LHCN-M2 (cell line): ENCODE measurements around the gene IL31. TPM values are rescaled to one million over a fixed set of nuclear protein-coding genes. Genes with fewer than 3 reads are reported as not detected.
"Not testable (repeated sequence)": the region's sequence is repeated elsewhere in the genome, so short reads cannot be mapped to it uniquely, and the experiment has no call there.

Experiments used
- DNase-seq: peaks from one replicate; pipeline ENCODE4 v3.0.0-alpha.2; 2012; ENCODE audit warnings: low read depth
- polyA plus RNA-seq: library from polyadenylated mRNA; unstranded; fragments of >200 nt; gene quantifications from one replicate; pipeline ENCODE4 v1.2.1, GENCODE V29; 2012; ENCODE audit warnings: missing spikeins
- total RNA-seq: library from RNA; depleted of rRNA; stranded (reverse); fragments of >200 nt; gene quantifications from 2 replicates; pipeline ENCODE4 v1.2.3, GENCODE V29; 2014; rRNA removed

IL31 gene
- not detected in 2 replicates for total RNA-seq
- polyA plus RNA-seq = not detected

DNA sequence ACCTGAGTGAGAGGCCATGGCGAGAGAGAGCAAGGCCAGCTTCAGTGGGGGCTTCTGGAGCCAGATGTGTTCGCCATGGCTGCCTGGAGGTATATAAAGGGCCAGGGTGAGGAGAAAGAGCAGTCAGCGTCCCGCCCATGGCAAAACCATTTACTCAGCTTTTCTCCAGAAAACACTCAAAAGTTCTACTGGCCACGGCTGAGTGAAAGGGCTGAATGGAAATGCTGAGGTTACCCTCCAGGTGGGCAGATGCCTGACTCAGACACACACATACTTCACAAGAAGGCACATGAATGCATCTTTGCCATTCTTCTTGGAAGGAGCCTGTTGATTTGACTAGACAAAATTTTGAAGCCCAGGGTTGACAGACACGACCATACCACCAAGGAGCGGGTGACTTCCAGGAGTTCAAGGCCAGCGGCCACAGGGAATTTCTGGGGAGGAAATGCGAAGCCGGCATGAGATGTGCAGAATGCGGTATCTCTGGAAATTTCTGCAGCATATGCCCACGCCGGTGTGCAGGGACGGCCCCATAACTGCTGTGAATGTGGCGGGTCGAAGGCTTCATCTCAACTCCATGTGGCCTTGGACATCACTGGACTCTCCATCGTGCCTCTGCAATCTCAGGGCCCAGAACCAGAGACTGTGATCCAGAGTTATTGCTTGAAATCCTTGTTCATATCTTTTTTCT, at the start of gene IL31:
Gene IL31, minus strand, starts transcription at position 67 of the 691 bp plus-strand sequence. Its CDS starts 49 bp downstream, at position 18.
- DNase-seq = no peak

DNA sequence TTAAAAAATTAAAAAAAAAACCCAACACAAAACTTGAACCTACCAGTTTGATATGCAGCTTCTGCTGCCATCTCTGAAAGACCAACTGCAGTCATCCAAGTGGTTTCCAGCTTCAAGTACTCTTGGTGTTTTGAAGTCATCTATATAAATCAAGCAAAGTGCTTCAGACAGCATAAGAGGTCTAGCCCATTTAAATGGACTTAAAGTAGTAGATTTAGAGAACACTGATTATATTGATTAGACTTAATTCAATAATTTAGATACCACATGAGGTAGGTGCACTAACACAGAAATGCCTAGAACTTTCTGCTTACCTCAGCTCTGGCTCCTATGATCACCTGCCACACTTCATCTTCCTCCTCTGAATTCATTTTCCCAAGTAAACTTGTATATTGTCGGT, 42.4 kb upstream of the IL31 start:
- no peak for DNase-seq

DNA sequence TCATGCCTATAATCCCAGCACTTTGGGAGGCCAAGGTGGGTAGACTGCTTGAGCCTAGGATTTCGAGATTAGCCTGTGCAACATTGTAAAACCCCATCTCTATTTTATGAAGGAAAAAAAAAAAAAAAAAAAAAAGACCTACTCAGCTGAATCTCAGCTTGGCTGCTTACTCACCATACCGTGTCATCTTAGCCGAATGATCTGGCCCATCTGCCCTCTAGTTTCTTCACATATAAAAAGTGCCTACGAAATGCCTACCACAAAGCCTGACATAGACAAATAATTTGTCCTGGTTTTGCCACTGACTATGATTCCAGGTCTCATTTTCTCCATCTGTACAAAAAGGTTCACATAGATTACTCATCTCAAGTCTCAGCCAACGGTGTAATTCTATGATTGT, 41.8 kb upstream of the IL31 start:
- DNase-seq = peak; percentile 46

DNA sequence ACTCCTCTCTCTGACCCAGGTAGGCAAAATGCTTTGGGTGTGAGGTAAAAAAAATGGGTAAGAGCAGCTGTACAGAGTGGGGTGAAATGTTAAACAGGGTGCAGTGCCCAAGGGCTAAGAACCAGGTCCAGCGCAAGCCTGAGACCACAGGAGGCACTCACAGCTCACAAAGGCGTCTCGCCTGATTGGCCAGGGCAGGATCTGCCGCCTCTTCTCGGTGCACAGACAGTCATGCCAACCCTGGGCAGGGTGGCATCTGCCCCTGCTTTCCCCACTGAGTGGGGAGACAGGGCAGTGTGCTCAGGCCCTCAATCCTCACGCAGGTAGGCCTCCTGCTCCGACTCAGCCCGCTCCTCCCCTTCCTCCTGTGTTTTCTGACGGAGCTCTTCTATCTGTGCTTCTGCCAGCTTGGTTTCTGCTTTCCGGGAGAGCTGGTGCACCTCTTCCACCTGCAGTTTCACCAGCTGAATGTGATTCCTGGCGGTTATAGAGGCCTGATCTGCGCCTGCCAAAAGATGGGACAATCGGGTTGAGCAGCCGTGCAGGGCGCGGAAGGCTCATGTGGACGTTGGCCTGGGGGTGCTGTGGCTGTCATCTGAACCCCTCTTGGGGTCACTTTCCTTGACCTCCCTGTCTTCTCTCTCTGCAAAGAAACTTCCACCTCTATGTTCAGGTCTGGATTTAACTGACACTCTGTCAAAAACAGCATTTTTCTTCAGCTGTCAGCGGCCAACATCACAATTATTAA, 34.2 kb upstream of the IL31 start:
- DNase-seq = no peak

DNA sequence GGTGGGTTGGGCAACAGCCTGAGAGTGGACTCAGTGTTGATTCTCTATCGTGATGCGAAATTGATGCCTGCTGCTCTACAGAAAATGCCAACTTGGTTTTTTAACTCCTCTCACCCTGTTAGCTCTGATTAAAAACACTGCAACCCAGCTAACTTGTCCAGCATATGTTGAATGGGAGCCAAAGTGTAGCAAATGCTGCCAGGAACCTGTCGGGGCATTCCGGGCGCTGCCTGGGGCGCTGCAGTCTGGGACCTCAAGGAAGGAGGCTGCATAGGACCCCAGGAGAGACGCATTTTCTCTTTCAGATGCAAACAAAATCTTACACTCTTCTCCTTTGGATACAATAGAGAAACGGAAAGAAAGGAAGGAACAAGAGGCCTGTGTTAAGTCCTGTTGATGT, 33.4 kb upstream of the IL31 start:
- DNase-seq = no peak

DNA sequence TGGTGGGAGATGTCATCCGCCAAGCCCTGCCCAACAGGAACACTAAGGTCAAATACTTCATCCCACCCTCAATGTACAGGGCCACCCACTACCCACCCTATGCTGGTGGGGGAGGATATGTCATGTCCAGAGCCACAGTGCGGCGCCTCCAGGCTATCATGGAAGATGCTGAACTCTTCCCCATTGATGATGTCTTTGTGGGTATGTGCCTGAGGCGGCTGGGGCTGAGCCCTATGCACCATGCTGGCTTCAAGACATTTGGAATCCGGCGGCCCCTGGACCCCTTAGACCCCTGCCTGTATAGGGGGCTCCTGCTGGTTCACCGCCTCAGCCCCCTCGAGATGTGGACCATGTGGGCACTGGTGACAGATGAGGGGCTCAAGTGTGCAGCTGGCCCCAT, 33.0 kb upstream of the IL31 start:
- no peak for DNase-seq

DNA sequence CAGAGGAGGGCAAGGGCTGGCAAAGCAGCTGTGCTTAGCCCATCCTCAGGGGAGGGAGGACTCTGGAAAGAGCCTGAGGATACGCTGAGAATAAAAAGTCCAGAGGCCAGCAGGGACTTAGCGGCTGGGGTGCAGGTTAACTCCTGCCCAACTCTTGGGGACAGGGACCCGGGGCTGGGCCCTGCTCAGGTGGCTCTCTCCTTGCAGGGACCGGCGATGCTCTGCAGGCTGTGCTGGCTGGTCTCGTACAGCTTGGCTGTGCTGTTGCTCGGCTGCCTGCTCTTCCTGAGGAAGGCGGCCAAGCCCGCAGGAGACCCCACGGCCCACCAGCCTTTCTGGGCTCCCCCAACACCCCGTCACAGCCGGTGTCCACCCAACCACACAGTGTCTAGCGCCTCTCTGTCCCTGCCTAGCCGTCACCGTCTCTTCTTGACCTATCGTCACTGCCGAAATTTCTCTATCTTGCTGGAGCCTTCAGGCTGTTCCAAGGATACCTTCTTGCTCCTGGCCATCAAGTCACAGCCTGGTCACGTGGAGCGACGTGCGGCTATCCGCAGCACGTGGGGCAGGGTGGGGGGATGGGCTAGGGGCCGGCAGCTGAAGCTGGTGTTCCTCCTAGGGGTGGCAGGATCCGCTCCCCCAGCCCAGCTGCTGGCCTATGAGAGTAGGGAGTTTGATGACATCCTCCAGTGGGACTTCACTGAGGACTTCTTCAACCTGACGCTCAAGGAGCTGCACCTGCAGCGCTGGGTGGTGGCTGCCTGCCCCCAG, 32.3 kb upstream of the IL31 start:
- DNase-seq = no peak

DNA sequence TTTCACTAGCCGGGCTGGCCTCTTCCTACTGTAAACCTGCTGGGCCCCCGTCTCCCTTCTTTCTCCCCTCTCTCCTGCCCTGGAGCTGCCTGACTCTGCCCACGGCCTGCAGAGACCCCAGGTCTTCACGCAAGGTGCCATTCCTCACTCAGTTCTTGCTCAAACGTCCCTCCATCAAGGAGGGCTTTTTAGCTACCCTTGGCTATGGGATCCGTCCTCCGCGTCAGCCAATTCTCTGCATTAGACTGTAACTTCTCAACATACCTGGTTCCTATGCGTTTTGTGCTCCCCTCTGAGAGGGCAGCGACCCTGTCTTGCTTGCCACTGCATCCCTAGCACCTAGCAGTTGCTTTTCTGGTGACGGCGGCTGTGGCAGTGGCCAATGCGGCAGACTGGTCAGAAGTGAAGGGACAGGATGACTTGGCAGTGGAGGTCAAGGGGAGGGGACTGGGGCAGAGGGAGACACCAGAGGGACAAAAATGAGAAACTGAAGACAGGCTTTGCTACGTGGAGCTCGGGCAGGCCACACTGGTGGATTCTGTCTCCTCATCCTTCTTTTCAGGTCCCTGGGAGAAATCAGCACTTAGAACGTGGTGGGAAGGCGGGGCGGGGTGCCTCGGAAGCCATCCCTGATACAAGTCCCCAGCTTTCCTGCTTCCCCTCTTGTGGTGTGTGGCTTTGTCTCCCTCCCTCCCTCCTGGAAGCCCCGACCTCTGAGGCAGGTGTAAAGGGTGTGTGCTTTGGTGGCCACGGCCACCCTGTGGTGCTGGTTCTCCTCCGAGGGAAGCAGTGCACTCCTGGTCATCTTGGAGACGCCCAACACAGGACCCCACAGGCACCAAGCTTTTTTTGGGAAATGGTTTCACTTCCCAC, 31.3 kb upstream of the IL31 start:
- no peak for DNase-seq

DNA sequence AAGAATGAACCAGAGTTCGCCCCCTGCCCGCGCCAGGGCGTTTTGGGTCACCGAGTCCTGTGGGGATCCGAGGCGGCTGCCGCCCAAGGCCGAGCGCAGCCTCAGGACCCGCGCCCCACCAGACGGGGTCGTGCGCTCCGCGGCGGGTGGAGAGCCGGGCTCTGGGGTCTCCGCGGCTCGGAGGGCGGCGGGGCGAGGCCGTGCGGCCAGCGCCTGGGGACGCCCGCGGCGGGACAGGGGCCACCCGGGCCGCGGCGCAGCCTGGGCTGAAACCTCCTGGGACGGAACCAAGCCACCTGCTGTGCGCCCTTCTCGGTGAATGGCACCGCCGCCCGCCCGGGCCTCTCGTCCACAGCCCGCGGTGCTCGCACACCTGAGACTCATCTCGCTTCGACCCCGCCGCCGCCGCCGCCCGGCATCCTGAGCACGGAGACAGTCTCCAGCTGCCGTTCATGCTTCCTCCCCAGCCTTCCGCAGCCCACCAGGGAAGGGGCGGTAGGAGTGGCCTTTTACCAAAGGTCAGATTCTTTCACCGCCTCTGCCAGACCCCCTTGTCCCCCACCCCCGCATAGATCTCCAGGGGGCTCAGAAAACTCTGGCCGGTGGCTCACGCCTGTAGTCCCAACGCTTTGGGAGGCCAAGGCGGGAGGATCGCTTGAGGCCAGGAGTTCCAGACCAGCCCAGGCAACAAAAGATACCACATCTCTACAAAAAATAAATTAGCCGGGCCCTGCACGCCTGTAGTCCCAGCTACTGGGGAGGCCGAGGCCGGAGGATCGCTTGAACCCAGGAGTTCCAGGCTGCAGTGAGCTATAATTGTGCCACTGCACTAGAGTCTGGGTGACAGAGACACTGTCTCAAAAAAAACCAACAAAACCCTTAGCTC, 30.4 kb upstream of the IL31 start:
- no peak for DNase-seq

DNA sequence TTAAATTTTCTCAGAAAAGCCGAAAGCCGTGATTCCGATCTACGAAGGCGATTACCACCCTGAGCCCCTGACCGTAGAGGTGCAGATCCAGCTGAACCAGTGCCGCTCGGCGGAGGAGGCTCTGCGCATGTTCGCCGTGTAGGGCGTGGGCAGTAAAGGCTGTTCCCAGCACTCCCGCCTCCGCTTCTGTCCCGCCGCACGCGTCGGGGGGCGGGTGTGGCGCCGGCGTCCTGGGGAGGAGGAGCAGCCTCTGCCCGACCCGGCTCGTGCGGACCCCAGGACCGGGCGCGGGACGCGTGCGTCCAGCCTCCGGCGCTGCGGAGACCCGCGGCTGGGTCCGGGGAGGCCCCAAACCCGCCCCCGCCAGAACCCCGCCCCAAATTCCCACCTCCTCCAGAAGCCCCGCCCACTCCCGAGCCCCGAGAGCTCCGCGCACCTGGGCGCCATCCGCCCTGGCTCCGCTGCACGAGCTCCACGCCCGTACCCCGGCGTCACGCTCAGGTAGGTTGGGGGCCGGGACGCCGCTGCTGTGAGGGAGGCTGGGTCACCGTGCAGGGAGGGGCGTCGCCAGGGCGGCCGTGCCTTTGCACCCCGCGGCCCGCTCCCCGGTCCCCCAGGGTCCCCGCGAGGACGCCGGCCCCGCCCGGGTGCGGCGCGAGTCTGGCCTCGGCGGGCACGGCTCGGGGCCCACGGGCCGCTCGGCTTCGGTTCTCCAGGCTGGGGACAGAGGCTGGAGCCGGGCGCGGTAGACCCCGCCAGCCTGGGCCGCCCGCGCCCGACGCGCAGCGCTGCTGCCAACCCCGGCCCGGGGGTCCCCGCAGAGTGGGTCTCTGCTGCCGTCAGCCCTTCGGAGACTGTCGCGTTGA, 29.5 kb upstream of the IL31 start, which contains the start of gene B3GNT4:
Gene B3GNT4, plus strand, starts transcription at position 409 of the 866 bp plus-strand sequence. CDS start 910 bp downstream, outside the sequence.
- DNase-seq = no peak

DNA sequence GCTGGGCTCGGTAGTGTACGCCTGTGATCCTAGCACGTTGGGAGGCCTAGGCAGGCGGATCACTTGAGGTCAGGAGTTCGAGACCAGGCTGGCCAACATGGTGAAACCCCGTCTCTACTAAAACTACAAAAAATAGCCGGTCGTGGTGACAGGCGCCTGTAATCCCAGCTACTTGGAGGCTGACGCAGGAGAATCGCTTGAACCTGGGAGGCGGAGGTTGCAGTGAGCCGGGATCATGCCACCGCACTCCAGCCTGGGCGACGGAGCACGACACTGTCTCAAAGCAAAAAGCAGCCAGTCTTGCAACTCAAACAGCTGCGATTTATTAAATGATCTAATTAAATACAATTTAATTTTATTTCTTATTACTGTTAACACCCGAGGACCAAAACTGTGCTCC, 28.8 kb upstream of the IL31 start:
- not testable (repeated sequence) for DNase-seq

DNA sequence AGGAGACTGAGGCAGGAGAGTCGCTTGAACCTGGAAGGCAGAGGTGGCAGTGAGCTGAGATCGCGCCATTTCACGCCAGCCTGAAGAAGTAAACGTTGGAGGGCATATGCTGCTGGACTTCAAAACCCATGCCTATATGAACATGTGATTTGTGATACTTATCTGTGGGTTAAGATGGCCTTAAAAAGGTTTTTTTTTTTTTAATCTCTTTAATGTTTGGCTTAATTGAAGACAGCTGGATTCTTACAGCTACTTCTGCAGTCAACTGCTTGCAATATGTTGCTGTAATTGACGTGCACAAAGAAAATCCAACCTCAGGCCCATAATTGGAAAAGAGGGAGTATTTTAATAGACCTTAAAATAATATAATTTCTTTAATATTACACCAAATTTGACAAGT, 28.0 kb upstream of the IL31 start:
- DNase-seq = no peak

DNA sequence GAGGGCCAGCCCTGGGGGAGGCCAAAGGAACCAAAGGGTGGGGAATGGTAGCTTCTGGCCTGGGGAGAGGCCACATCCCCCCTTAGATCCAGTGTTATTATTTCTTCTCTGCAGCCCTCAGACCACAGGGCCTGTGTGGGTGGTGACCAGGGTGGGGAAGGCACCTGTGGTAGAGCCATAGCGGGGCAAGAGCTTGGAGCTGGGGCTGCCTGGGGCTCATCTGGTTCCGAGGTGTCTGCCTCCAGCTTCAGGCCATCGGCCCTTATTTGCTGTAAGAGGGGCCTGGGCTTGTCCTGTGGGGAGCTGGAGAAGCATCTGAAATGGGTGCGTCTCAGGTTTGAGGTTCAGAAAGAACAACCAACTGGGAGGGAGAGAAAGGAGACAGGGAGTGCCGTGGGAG, 27.4 kb upstream of the IL31 start:
- no peak for DNase-seq

DNA sequence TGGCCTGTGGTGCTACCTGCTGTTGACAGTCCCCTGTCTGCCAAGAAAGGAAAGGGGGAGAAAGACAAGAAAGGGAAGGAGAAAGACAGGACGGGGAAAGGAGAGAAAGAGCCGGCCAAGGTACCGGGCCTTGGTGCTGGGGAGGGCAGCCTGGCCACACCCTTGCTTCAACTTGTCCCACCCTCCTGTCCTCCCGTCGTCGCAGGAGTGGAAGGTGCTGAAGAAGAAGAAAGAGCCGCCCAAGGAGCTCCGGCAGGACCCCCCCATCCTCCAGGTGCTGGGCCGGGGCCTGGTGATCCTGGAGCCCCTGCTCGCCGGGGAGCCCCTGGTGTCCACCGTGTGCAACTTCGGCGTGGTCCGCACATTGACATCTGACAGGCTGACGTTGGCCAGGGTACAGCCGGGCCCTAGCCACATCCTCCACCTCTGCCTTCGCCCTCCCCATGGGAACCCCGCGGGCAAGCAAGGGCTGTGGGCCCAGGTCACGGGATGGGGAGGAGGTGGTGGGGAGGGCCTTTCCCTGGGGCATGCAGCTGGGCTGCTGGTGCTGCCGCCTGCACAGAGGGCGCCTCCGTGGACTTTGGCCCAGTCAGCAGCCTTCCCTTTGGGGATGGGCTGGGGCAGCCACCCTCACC, 26.6 kb upstream of the IL31 start:
- no peak for DNase-seq

DNA sequence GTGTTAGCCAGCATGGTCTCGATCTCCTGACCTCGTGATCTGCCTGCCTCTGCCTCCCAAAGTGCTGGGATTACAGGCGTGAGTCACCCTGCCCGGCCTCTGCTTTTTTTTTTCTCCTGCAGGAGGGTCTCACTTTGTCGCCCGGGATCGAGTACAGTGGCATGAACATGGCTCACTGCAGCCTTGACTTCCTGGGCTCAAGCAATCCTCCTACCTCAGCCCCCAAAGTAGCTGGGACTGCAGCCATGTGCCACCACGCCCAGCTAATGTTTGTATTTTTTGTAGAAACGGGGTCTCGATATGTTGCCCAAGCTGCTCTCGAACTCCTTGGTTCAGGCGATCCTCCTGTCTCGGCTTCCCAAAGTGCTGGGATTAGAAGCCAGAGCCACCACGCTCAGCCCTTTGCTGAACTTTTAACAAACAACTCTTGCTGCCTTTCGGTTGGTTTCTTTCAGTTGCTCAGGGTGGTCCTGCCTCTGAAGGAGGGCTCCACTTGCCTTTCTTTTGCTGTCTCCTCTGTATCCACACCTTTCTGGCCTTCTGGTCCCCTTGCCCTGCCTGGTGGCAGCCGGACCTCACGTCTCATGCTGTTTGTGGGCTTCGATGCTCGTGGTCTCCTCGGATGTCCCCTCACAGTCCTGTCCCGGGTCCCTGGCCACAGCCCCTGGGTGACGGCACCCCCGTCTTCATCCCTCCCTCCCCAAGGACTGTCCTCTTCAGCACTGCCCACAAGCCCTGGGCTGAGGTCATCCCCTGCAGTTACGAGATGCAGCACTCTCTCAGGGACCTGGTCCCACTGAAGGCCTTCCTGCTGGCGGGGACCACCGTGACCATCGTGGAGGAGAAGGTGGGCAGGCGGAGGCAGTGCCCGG, 25.7 kb upstream of the IL31 start:
- DNase-seq = no peak

DNA sequence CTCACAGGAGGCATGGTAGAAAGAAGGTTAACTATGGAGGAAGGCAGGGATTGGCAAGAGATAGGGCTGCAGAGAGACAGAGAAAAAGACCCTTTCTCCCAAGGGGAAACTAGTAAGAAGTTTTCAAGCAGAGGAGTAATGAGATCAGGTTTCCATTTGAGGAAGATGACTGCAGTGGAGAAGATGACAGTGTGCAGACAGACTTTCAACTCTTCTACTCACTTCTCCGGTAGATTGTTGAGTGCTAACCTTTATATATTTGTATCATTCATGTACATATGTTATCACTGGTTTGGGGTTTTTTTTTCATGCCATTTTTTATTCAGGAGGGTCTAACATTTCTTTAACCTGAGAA, 23.6 kb upstream of the IL31 start:
- no peak for DNase-seq

DNA sequence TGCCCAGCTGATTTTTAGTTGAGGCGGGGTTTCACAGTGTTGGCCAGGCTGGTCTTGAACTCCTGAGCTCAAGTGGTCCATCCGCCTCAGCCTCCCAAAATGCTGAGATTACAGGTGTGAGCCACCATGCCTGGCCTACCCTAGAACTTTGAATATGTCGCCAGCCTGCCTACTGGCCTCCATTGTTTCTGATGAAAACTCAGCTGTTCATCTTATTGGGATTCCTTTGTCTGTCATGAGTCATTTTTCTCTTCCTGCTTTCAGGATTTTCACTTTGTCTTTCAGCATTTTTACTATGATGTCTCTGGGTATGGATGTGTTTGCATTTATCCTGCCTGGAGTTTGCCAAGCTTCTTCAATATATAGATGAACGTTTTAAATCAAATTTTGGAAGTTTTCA, 21.4 kb upstream of the IL31 start:
- DNase-seq = no peak

DNA sequence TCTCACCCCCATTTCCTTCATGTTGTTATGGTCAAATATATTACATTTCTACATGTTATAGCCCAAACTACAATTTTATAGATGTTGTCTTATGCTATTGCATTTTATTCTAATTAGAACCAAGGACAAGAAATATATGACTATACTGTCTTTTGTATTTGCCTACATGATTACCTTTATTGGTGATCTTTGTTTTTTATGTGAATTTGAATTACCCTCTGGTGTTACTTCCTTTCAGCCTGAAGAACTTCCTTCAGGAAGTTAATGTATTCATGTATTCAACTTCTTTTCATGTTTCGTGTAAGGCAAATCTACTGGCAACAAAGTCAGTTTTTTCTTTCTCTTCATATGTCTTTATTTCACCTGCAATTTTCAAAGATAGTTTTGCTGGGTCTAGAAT, 20.8 kb upstream of the IL31 start:
- DNase-seq = no peak
